ENCODE measurements around the gene FBLN2. TPM values are rescaled to one million over a fixed set of nuclear protein-coding genes. Genes with fewer than 3 reads are reported as not detected.

The FBLN2 gene
- total and polyA plus RNA-seq, 2 of the 4 experiments (the other 2 are of a cell fraction), result 11.8 to 60.8 TPM

- ChIA-PET CTCF (no interaction called here), POLR2A (ENCODE audit: unreplicated experiment) (no interaction called here)
- Histone ChIP-seq H2AFZ (replicated peaks; ENCODE audit: low read length, poor library complexity) (no peak overlapping the region), H3K4me3 (ENCODE audit: insufficient read depth, low read depth, low read length) (no peak overlapping the region), H3K4ac (ENCODE audit: low read depth, low read length) (no peak overlapping the region), H3K4me1 (ENCODE audit: control insufficient read depth, insufficient read depth, low read length) (no peaks in the 10 kb centered on the region), H2BK20ac (ENCODE audit: low read depth, low read length) (no peak overlapping the region), H4K91ac (ENCODE audit: insufficient read depth, low read depth, low read length) (no peak overlapping the region), H3K79me1 (ENCODE audit: low read depth in 1 of 2, low read length in 2 of 2) (no peaks in the 10 kb centered on the region), H4K20me1 (ENCODE audit: insufficient read depth, low read length) (no peaks in the 10 kb centered on the region), H3K9ac (ENCODE audit: low read depth, low read length) (no peak overlapping the region), H2BK5ac (ENCODE audit: low read depth, low read length, poor library complexity, severe bottlenecking) (no peak overlapping the region), H2BK15ac (ENCODE audit: low read depth, low read length) (no peak overlapping the region), H3K4me2 (ENCODE audit: low read depth, low read length) (no peak overlapping the region), H3K27ac (ENCODE audit: insufficient read depth, low read length) (no peak overlapping the region), H2BK120ac (ENCODE audit: low read depth, low read length) (no peak overlapping the region), H4K5ac (ENCODE audit: low read depth, low read length) (no peak overlapping the region), H3K18ac (ENCODE audit: low read depth, low read length) (no peak overlapping the region), H3K9me3 (ENCODE audit: control insufficient read depth, insufficient read depth, low read length) (no peaks in the 10 kb centered on the region), H2AK5ac (ENCODE audit: low read depth, low read length) (no peak overlapping the region), H3K14ac (replicated peaks; ENCODE audit: low read depth, low read length) (no peak overlapping the region), H3K9me1 (ENCODE audit: insufficient read depth, low read length) (no peaks in the 10 kb centered on the region), H3K56ac (ENCODE audit: extremely low read depth, insufficient read depth, low read length) (no peak overlapping the region), H3K36me3 (ENCODE audit: control insufficient read depth, insufficient read depth, low read length) (no peaks in the 10 kb centered on the region), H2AK9ac (replicated peaks; ENCODE audit: low read depth, low read length, poor library complexity) (no peak overlapping the region), H4K8ac (ENCODE audit: low read depth in 2 of 2, low read length in 2 of 2) (no peak overlapping the region), H3K23ac (ENCODE audit: low read depth, low read length) (no peak overlapping the region), H3K27me3 (ENCODE audit: control insufficient read depth, insufficient read depth, low read length) (no peaks in the 10 kb centered on the region; the same call in 1 of the 2 replicates)
- DNase-seq, result no peak
- TF ChIP-seq MAFK (IDR thresholded peaks at IDR 0.05; ENCODE audit: low read depth, low read length) (no peak), RAD21 (IDR thresholded peaks at IDR 0.05; ENCODE audit: low read length) (no peak), RFX5 (IDR thresholded peaks at IDR 0.05; ENCODE audit: low read depth, low read length) (no peak), NFE2L2 (IDR thresholded peaks at IDR 0.05; ENCODE audit: low read depth, low read length) (no peak), RCOR1 (IDR thresholded peaks at IDR 0.05; ENCODE audit: insufficient replicate concordance, low read length) (no peak), USF2 (IDR thresholded peaks at IDR 0.05; ENCODE audit: low read depth, low read length) (no peak), CEBPB (IDR thresholded peaks at IDR 0.05; ENCODE audit: low read depth, low read length) (no peak), MAZ (IDR thresholded peaks at IDR 0.05; ENCODE audit: borderline replicate concordance, low read depth, low read length) (no peak), POLR2A (IDR thresholded peaks at IDR 0.05; ENCODE audit: low read depth, low read length) (no peak), SMC3 (IDR thresholded peaks at IDR 0.05; ENCODE audit: low read depth, low read length) (no peak), BHLHE40 (IDR thresholded peaks at IDR 0.05; ENCODE audit: low read depth, low read length) (no peak), CTCF (conservative IDR thresholded peaks at IDR 0.05; ENCODE audit: low read depth, low read length) (no peak), MXI1 (IDR thresholded peaks at IDR 0.05; ENCODE audit: borderline replicate concordance, low read depth, low read length) (no peak)
- intact Hi-C loops (cut with micrococcal nuclease) (no loop called here), dilution Hi-C loops (cut with HindIII; ENCODE audit: low sequenced_read_pairs, unreplicated experiment) (no loop called here), in situ Hi-C loops (cut with MboI; ENCODE audit: low sequenced_read_pairs) (no loop called here)
- no TSS peak for BruUV-seq (replicated peaks)
- ATAC-seq (ENCODE audit: low read depth), result no peak
- WGBS, 2 experiments (ENCODE audit: extremely low coverage in 2 of 2, insufficient read length in 1 of 2), result no CpG with 5 or more reads among the region's 8 CpGs
These were observed 87.9 kb downstream of the FBLN2 start for GRCh38 chr3:13636874-13637273.

All from IMR-90 (cell line).